HG02870 (cell line): ENCODE data around the gene CENPP.

ENCODE experiments used
- ATAC-seq: cut with Tn5 transposase; IDR thresholded peaks from one replicate; pipeline ENCODE4 v1.9.1; 2021; ENCODE audit warnings: mild to moderate bottlenecking, moderate library complexity; ENCODE audit not compliant: unreplicated experiment

Gene CENPP

DNA sequence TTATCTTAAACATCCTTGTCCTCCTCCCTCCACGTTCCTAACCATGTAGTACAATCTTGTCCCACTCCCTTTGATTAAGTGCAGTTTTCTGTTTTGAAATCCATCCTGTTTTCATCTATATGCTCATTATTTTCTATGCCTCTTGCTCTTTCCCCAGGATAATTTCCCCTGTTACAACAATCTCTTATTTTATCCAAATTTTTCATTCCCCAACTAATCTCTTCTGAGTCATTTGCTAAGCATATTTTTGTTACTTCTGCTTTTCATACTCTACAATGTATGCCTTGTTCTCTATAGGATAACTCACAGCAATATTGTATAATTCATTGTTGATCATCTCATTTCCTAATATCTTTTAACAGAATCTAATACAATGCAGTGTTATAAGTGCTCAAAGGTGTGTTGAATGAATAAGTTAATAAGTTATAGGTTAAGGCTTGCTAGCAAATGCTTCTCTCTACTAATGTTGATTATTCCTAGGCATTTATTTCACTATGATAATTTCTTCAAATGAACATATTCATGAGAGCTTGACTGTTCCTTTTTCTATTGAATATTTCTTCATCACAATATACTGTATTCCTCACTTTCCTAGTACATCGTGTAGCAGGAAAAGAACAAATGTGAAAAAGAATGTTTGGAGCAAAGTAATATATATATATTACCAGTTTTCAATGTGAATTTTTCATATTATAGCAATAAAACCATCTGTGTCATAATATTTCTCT is 97.0 kb downstream of the CENPP start:
- no peak for ATAC-seq

DNA sequence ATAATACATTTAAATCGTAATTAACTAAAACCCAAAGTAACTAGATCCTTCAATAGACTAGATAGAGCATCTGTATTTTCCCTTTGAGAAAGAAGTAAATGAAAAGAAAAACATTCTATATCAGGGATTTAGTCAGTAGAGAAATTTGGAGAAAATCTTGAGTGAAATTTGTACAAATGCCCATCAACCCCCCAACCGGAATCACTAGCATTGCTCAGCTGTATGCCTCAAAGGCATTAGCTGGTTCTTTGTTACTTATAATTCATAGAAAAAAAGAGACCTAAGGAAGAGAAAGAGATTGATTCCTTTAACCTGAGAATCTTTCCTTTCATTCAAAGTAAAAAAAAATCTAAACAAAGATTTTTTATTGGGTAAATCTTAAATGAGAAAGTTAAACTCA is 97.9 kb downstream of the CENPP start:
- ATAC-seq: no peak

DNA sequence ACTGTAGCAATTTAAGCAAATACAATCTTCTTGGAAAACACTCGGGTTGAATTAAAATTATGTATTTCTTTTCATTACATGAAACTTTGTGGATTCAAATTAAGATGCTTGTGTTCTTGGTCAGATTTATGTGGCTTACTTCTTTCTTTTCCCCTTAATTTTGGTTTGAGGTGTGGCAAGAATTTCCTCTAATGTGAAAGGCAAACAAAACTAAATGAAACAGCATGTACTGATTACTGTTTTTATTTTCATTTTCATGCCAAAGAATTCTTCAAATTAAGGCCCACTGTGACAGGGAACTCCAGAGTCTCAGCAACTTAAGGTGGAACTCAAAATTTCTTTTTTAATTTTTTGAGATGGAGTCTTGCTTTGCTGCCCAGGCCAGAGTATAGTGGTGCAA is 98.6 kb downstream of the CENPP start, which contains the start of gene OMD:
TSS of gene OMD (minus strand) at position 132 of the 400 bp plus-strand sequence. CDS start 6,913 bp downstream, outside the sequence.
- no peak for ATAC-seq

DNA sequence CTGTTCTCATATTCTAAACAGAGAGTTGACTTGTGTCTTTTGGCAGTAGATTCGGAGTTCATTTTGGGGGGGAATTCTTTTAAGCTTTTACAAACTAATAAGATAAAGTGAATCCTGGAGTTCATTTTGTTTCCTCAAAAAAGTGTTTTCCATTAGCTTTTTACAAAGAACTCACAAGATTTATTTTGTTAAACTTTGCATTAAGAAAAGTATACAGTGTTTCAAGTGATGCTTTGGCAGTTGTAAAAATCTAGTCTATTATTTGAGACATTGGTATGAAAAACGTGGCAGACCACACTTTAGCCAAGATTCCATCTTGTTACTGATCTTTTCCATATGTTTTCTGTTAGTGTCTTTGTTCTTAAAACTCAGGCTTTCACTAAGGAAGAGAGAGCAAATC is 99.7 kb downstream of the CENPP start:
- no peak for ATAC-seq

DNA sequence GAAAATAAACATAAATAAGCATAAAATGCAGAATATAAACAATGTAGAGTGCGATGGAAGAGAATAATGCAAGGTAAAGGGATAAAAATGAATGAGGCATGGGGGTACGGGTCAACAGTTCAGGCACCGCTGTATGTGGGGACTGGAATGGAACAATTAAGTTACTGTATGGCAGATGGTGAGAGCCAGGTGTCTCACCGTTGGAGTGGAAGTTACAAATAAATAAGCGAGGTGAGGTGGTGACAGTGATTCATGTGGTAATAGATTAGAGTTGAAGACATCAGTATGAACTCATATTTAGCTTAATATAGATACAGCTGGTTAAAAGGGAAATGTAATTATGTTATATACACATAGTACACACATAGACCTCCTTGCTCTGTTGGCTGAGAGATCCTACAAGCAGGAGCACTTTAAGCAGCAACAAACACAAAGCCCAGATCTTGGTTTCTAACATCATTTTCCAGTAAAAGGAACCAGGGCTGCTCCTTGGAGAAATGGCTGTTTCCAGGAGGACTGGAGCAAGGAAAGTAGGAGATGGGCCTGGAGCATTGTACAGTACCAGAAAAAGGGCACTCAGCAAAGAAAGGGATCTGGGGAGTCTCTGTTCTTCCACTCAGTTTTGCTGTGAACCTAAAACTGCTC is 100.9 kb downstream of the CENPP start:
- ATAC-seq: no peak

DNA sequence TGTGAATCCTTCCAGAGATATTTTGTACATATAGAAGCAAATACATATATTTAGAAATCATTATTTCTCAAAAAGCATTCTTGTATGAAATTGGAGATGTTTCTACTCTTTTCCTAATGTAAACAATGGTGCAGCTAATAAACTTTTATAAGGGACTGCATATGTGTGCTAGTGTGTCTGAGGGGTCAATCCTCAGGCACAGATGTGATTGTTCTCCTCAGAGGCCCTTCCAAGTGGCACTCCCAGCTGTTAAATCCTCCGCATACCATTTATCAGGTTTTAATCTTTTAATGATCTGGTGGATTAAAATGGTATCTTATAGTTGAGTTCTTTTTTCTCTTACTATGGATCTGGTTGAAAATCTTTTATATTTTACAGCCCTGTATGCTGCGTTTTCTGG is 104.1 kb downstream of the CENPP start:
- no peak for ATAC-seq

DNA sequence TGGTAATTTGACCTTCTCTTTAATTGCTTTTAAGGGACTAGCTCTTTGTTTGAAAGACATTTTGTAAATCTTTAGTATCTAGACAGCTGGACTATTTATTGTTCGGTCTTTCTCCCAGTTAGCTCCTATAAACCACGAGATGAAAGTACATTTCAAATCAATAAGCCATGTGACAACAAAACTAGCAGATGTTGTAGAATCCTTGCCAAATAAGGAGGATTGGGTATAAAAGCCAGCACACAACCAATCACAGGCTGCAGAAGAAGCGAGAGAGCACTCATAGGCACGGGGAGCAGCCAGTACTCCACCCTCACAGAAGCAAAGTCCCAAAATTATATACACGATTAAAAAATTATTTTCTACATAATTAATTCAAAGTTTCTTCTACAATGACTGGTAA is 106.6 kb downstream of the CENPP start:
- ATAC-seq: no peak

DNA sequence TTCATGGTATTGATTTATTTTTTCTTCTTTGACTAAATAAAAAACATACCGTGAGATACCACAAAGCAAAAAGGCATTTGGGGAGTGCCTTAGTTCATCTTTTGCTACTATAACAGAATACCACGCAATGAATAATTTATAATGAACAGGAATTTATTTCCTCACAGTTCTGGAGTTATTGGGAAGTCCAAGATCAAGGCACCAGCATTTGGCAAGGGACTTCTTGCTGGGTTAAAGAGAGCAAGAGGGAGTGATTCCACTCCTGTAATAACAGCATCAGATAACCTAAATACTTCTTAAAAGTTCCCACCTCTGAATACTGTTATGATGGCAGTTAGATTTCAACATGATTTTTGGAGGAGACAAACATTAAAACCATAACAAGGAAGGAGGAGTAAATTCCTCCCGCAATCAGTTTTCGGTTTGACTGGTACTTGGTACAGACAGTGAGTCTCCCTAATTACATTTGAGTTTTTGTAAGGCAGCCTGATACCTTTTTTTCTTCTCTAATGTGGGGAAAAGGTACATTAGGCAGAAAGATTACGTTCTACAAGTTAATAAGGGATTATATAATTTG is 107.3 kb downstream of the CENPP start:
- ATAC-seq: no peak

DNA sequence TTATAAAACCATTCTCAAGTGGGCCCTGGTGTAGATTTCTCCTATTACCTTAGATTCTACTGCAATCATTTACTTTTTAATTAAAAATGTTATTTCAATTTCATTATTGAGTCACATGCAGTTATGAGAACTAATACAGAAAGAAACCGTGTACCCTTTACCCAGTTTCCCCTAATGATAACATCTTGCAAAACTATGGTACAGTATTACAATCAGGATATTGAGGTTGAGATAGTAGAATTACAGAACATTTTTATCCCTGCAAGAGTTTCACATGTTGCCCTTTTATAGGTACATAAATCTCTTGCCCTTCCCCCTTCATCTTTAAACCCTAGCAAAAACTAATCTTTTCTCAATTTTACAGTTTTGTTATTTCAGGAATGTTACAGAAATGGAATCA is 109.5 kb downstream of the CENPP start:
- no peak for ATAC-seq

DNA sequence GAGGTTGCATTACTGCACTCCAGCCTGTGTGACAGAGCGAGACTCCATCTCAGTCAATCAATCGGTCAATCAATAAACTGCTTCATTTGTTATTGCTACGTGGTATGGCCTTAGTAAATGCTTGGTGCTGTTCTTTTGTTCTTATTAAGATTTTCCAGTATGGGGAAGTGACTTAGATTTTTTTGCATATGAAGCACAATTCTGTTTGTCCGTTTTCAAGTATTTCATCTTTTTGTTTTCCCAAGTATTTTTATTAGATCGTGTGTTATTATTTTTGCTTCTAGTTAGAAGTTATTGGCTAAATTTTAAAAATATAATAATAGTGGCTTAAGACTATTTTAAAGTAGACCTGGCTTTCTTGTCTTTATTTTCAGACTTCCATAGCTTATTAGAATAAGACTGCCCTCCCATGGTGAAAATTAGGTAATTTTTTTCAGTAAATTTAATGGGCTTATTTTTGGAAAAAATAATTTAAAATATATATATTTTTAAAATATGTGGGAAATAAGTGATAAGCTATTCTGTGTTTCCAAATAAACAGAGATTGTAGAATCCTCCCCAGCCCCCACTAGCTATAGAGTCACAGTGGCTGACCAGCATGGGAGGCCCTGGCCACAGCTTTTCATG is 113.3 kb downstream of the CENPP start:
- ATAC-seq: no peak

DNA sequence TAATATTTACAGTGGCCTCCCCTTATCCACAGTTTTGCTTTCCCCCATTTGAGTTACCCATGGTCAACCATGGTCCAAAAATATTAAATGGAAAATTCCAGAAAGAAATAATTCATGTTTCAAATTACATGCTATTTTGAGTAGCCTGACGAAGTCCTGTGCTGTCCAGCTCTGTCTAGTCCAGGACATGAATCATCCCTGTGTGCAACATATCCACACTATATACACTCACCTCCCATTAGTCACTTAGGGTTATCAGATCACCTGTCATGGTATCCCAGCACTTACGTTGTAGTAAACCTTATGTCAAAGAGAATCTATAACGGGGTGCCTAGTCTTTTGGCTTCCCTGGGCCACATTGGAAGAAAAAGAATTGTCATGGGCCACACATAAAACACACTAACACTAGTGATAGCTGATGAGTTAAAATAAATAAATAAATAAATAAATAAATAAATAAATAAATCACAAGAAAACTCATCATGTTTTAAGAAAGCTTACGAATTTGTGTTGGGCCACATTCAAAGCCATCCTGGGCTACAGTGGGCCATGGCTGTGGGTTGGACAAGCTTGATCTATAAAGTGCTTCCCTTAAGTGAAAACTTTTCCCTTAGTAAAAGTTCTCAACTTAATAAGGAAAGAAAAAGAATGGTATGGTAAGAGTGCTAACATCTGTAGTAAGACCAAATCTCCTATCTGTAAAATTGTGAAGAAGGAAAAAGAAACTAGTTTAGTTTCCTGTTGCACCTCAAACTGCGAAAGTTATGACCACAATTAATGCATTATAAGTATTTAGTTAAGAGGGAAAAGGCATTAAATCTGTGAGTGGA is 114.4 kb downstream of the CENPP start:
- no peak for ATAC-seq

DNA sequence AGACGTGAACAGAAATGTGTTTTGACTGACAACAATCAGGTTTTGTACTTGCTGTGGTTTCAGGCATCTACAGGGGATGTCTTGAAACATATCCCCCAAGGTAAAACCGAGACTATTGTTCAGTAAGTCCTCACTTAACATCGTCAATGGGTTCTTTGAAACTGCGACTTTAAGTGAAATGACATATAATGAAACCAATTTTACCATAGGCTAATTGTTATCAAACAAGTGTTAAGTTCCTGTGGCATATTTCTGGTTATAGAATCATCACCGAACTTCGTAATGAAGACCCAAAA is 114.9 kb downstream of the CENPP start:
- ATAC-seq: no peak

DNA sequence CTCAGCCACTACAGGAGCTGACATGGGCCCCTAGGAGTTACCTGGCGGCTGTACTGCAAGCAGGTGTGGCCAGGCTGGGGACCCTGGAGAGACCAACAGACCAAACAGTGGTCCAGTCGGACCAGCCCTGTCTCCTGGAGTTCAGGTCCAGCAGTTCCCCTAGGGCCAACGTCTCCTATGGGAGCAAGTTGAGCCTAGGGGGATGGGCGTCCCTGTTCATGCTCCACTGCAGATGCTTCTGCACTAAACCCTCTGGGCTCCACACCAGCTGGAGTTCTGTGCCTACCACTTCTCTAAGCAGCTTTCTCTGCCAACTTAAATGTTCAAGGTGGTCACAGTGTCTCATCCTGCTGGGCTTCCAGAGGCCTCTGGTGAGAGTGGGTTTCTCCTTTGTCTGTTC is 119.1 kb downstream of the CENPP start:
- no peak for ATAC-seq

DNA sequence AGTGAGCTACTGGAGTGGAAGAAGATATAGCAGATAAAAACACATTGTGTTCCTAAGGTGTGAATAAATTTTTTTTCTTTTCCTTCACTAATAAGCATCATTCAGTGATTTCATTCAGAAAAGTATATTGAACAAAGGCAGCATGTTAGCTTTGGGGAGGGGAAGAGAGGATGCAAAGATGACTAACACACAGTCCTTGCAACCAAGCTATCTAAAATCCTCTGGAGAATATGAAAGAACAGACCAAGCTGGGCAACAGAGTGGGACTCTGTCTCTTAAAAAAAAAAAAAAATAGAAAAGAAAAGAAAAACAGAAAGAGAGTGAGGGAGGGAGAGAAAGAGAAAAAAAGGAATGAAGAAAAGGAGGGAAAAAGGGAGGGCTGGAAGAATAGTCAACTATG is 120.8 kb downstream of the CENPP start:
- no peak for ATAC-seq

DNA sequence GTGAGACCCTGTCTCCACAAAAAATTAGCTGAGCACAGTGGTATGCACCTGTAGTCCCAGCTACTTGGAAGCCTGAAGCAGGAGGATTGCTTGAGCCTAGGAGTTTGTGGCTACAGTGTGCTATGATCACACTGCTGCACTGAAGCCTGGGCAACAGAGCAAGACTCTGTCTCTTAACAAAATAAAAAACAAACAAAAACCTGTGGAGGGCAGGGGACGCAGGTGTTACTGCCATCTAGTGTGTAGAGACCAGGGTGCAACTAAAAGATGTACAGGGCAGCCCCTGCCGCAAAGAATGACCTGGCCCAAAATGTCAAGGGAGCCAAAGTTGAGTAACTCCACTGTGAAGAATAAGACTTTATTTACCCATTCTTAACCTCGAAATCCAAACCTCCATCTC is 129.5 kb downstream of the CENPP start:
- ATAC-seq: no peak

DNA sequence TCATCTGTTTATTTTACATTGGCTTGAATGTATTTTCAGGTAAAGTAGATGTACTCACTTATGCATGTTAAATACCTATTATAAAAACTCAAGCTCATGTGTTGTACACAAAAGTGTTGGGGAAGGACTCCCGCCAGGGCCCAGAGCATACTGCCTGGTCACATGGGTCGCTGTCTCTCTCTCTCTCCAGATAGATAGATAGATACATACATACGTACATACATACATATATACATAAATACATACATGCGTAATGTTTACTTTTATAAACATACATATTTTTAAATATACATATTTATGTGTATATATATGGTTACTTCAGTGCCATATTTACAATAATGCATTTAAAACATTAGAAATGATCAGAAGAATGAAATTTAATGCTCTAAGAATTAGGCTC is 131.8 kb downstream of the CENPP start:
- no peak for ATAC-seq

DNA sequence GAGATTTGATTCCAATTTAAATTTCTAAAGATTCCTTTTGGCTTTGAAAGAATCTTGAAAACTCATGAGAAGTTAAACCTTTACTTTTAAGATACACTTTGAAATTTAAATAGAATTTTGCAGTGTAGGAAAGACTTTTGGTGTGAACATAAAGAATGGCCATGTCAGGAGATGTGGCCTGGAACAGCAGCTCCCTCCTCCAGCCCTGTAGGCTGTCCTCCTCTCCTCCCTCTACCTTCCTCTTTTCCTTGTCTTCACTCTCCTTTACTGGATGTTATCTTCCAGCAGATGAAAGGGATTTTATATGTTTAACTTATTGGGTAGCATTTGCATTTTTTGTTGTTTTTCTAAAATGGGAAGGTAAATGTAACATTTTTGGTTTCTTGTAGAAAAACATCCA is 137.6 kb downstream of the CENPP start:
- no peak for ATAC-seq

DNA sequence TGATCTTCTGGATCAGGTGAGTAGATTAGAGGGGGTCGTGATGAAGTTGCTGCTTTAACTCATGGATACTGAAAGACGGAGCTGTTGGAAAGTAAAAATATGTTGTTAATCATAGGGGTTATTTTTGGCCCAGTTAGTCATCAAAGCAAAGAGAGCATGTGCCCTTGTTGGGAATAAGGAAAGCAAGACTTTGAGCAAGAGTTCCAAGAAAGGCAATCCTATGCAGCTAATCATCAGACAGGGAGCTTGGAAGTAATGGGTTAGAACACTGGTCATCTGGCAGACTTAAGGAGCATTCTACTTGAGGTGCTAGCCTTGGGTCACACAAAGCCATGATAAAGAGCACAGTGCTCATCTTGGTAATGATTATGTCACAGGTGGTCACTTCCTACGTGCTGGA is 138.2 kb downstream of the CENPP start:
- no peak for ATAC-seq

DNA sequence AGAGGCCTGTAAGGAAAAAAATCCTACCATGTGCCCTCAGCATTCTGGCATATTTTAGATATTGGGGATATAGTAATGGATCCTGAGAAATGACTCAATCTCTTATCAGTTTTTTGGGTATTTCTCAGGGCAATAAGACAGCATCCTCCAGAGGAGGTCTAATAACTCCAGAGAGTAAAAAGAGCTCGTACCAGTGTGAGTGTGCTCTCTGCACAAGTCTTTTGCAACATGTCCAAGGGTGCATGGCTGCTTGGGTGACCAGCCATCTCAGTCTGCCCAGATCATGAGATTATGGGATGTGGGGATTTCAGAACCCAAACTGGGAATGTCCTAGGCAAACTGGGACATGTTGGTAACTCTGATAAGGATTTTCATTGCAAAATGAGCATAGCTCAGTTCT is 141.3 kb downstream of the CENPP start:
- ATAC-seq: no peak

DNA sequence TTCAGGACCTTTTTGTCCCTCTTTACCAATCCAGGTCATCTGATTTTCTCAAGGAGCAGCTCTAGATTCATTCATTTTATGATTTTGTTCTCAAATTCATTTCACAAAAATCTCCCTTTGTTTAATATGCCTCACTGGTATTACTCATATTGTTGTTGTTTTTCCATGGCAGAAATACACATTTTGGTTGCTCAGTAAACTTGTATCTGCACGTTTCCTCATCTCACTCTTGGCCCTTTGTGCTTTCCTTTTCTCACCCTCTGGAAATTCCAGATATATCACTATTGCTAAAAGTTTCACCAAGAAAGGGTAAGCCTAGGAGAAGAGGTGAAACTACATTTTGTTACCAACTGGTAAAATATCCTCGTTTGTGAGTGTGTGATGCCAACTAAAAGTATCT is 141.8 kb downstream of the CENPP start:
- ATAC-seq: no peak

DNA sequence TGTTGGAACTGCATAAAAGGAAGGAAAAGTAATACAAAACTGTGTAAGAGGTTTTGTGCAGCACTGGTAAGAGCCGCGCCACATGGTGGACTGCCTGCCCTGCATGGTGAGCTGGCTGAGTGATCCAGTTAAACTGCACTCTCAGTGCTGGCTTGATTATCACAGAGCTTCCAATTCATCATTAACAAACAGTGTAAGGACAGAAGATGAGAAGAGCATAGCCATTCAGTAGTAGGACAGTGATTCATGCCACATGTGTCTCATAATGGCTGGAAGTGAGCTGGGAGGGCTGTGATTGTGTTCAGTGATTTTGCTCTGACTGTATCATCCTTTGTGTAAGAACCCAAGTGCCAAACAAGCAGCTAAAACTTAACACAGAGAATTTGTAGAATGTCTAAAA is 142.5 kb downstream of the CENPP start:
- no peak for ATAC-seq
